ENCODE data around the gene PTRHD1. TPM values are rescaled to one million over a fixed set of nuclear protein-coding genes. Genes with fewer than 3 reads are reported as not detected.
A peak's percentile ranks its signal among the peaks of the same experiment; 100 is the strongest.
"Not testable (repeated sequence)": the region's sequence is repeated elsewhere in the genome, so short reads cannot be mapped to it uniquely, and the experiment has no call there.

The PTRHD1 gene
- total RNA-seq, 1 experiment from 2014 or later: 39.2 TPM

GRCh38 chr2:24836206-24836605 lies 43.0 kb upstream of the PTRHD1 start:
- Mint-ChIP-seq H3K4me3 (no peak overlapping the region), H3K36me3 (peaks cover 29% of the 10 kb centered on the region), H3K9me3 (no peaks in the 10 kb centered on the region), H3K4me1 (peaks cover 28% of the 10 kb centered on the region), H3K27me3 (ENCODE audit: low read depth) (no peaks in the 10 kb centered on the region), H3K27ac (no peak overlapping the region)
- DNase-seq (ENCODE audit: low spot score) (no peak), ATAC-seq (no peak)
- ChIA-PET CTCF (no interaction called here), POLR2A (no interaction called here)
- TF ChIP-seq RELA (CRISPR knock-in tag; IDR thresholded peaks at IDR 0.05; ENCODE audit: borderline replicate concordance): no peak
- TF ChIP-seq ATF6 (CRISPR knock-in tag; IDR thresholded peaks at IDR 0.05): no peak
- no peak for TF ChIP-seq SMAD4 (CRISPR knock-in tag; IDR thresholded peaks at IDR 0.05)
- TF ChIP-seq USF2 (CRISPR knock-in tag; IDR thresholded peaks at IDR 0.05): no peak
- no peak for TF ChIP-seq PRRX2 (CRISPR knock-in tag; IDR thresholded peaks at IDR 0.05)

DNA sequence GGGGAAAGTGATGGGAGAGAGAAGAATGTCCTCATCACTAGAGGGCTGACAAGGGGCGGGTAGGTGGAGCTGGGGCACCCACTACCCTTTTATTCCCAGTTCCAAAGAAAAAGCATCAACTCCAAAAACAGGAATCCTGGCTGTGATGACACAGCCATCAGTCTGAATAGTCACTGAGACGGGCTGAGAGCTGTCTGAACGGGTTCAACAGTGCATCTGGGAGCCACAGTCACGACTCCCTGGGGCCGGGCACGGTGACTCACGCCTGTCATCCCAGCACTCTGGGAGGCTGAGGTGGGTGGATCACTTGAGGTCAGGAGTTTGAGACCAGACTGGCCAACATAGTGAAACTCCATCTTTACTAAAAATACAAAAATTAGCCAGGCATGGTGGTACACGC lies 42.2 kb upstream of the PTRHD1 start:
- ATAC-seq: not testable (repeated sequence)
- peaks cover 30% of the 10 kb centered on the region for H3K36me3 Mint-ChIP-seq

GRCh38 chr2:24834733-24835395 lies 41.7 kb upstream of the PTRHD1 start:
- DNase-seq (ENCODE audit: low spot score) (no peak), ATAC-seq (no peak)
- H3K9me3 Mint-ChIP-seq: no peaks in the 10 kb centered on the region
- 0 out of 2 replicates have a peak overlapping the region, but pooled peaks have one; percentile 20 for H3K27ac Mint-ChIP-seq
- ChIA-PET CTCF (no interaction called here), POLR2A (interaction anchor here (0.5 to 0.6 kb wide), 2 partner anchors 77 to 385 kb away, joined by 4 to 6 read pairs; no protein-coding TSS in a partner anchor)
- no peaks in the 10 kb centered on the region for H3K27me3 Mint-ChIP-seq (ENCODE audit: low read depth)
- TF ChIP-seq, protein P1, sequence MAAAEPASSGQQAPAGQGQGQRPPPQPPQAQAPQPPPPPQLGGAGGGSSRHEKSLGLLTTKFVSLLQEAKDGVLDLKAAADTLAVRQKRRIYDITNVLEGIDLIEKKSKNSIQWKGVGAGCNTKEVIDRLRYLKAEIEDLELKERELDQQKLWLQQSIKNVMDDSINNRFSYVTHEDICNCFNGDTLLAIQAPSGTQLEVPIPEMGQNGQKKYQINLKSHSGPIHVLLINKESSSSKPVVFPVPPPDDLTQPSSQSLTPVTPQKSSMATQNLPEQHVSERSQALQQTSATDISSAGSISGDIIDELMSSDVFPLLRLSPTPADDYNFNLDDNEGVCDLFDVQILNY (CRISPR knock-in tag; IDR thresholded peaks at IDR 0.05): no peak
- TF ChIP-seq ZNF416 (CRISPR knock-in tag; IDR thresholded peaks at IDR 0.05) (no peak), ZNF532 (CRISPR knock-in tag; IDR thresholded peaks at IDR 0.05; ENCODE audit: borderline replicate concordance) (no peak), E2F1 (CRISPR knock-in tag; IDR thresholded peaks at IDR 0.05) (no peak), GABPB1 (CRISPR knock-in tag; IDR thresholded peaks at IDR 0.05) (no peak), RORB (CRISPR knock-in tag; IDR thresholded peaks at IDR 0.05) (no peak), RELA (CRISPR knock-in tag; IDR thresholded peaks at IDR 0.05; ENCODE audit: borderline replicate concordance) (no peak), NFE2L1 (CRISPR knock-in tag; IDR thresholded peaks at IDR 0.05) (no peak)
- TF ChIP-seq, protein P2, sequence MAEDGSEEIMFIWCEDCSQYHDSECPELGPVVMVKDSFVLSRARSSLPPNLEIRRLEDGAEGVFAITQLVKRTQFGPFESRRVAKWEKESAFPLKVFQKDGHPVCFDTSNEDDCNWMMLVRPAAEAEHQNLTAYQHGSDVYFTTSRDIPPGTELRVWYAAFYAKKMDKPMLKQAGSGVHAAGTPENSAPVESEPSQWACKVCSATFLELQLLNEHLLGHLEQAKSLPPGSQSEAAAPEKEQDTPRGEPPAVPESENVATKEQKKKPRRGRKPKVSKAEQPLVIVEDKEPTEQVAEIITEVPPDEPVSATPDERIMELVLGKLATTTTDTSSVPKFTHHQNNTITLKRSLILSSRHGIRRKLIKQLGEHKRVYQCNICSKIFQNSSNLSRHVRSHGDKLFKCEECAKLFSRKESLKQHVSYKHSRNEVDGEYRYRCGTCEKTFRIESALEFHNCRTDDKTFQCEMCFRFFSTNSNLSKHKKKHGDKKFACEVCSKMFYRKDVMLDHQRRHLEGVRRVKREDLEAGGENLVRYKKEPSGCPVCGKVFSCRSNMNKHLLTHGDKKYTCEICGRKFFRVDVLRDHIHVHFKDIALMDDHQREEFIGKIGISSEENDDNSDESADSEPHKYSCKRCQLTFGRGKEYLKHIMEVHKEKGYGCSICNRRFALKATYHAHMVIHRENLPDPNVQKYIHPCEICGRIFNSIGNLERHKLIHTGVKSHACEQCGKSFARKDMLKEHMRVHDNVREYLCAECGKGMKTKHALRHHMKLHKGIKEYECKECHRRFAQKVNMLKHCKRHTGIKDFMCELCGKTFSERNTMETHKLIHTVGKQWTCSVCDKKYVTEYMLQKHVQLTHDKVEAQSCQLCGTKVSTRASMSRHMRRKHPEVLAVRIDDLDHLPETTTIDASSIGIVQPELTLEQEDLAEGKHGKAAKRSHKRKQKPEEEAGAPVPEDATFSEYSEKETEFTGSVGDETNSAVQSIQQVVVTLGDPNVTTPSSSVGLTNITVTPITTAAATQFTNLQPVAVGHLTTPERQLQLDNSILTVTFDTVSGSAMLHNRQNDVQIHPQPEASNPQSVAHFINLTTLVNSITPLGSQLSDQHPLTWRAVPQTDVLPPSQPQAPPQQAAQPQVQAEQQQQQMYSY (CRISPR knock-in tag; IDR thresholded peaks at IDR 0.05): no peak
- TF ChIP-seq, protein P3, sequence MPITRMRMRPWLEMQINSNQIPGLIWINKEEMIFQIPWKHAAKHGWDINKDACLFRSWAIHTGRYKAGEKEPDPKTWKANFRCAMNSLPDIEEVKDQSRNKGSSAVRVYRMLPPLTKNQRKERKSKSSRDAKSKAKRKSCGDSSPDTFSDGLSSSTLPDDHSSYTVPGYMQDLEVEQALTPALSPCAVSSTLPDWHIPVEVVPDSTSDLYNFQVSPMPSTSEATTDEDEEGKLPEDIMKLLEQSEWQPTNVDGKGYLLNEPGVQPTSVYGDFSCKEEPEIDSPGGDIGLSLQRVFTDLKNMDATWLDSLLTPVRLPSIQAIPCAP (CRISPR knock-in tag; IDR thresholded peaks at IDR 0.05): no peak
- peaks cover 18% of the 10 kb centered on the region for H3K4me1 Mint-ChIP-seq
- H3K36me3 Mint-ChIP-seq: peaks cover 33% of the 10 kb centered on the region
- no peak overlapping the region for H3K4me3 Mint-ChIP-seq

More for the DNA sequence above, 42.2 kb upstream of the PTRHD1 start:
- H3K27me3 Mint-ChIP-seq (ENCODE audit: low read depth); DNase-seq (ENCODE audit: low spot score); H3K4me3 Mint-ChIP-seq; H3K9me3 Mint-ChIP-seq; CTCF ChIA-PET; POLR2A ChIA-PET; H3K27ac Mint-ChIP-seq: not testable (repeated sequence)
- peaks cover 24% of the 10 kb centered on the region for H3K4me1 Mint-ChIP-seq
